ENCODE results near the gene ADGRD2. TPM values are rescaled to one million over a fixed set of nuclear protein-coding genes. Genes with fewer than 3 reads are reported as not detected.
A peak's percentile ranks its signal among the peaks of the same experiment; 100 is the strongest.

ADGRD2 gene
- total and polyA plus RNA-seq, 2 of the 13 experiments (the other 11 are each of a cell fraction or from before 2014, with no cell fraction given): not detected

- TF ChIP-seq ARID4A (CRISPR knock-in tag; IDR thresholded peaks at IDR 0.05; ENCODE audit: borderline replicate concordance) (peak; percentile 55; the same call in 1 of the 2 replicates), CEBPB (IDR thresholded peaks at IDR 0.05; ENCODE audit: borderline replicate concordance, low read depth, low read length) (no peak), POGK (CRISPR knock-in tag; conservative IDR thresholded peaks at IDR 0.05) (0 out of 2 replicates have a peak, but pooled peaks have one; percentile 21), CCDC6 (CRISPR knock-in tag; IDR thresholded peaks at IDR 0.05) (peak; percentile 57; the same call in 1 of the 2 replicates), HMG20A (CRISPR knock-in tag; IDR thresholded peaks at IDR 0.05; ENCODE audit: borderline replicate concordance) (peak; percentile 49; the same call in 1 of the 2 replicates), MBD4 (IDR thresholded peaks at IDR 0.05; ENCODE audit: borderline replicate concordance, low read length) (no peak), SIN3A (IDR thresholded peaks at IDR 0.05; ENCODE audit: borderline replicate concordance, low read depth, low read length) (no peak), ZNF274 (CRISPR knock-in tag; IDR thresholded peaks at IDR 0.05) (no peak), MIXL1 (CRISPR knock-in tag; IDR thresholded peaks at IDR 0.05) (0 out of 2 replicates have a peak, but pooled peaks have one; percentile 11), MEIS1 (CRISPR knock-in tag; IDR thresholded peaks at IDR 0.05; ENCODE audit: borderline replicate concordance) (no peak; the same call in 1 of the 2 replicates), JUNB (CRISPR knock-in tag; IDR thresholded peaks at IDR 0.05; ENCODE audit: borderline replicate concordance) (no peak; the same call in 1 of the 2 replicates), MTF1 (CRISPR knock-in tag; IDR thresholded peaks at IDR 0.05) (no peak), SMARCE1 (IDR thresholded peaks at IDR 0.05; ENCODE audit: borderline replicate concordance) (no peak), ZNF562 (CRISPR knock-in tag; IDR thresholded peaks at IDR 0.05; ENCODE audit: borderline replicate concordance) (no peak), KLF11 (CRISPR knock-in tag; IDR thresholded peaks at IDR 0.05) (no peak), RNF219 (CRISPR knock-in tag; IDR thresholded peaks at IDR 0.05) (no peak), MTA1 (CRISPR knock-in tag; IDR thresholded peaks at IDR 0.05; ENCODE audit: borderline replicate concordance) (peak; percentile 97), ZC3H13 (CRISPR knock-in tag; IDR thresholded peaks at IDR 0.05) (no peak), NFATC3 (CRISPR knock-in tag; IDR thresholded peaks at IDR 0.05) (no peak), ZNF138 (CRISPR knock-in tag; IDR thresholded peaks at IDR 0.05; ENCODE audit: low read depth) (no peak), ZNF564 (CRISPR knock-in tag; IDR thresholded peaks at IDR 0.05) (no peak; the same call in 1 of the 2 replicates), CHD4 (IDR thresholded peaks at IDR 0.05; ENCODE audit: borderline replicate concordance, low read length) (peak; percentile 64; the same call in 1 of the 2 replicates)
Measured at GRCh38 chr9:124511891-124512805, 61.9 kb downstream of the ADGRD2 start (continued).

Measured in HepG2 (cell line).